A673 (cell line): Measurements from ENCODE around the gene ACTR5. TPM values are rescaled to one million over a fixed set of nuclear protein-coding genes. Genes with fewer than 3 reads are reported as not detected.

Experiments
- BruUV-seq: library from RNA; stranded (reverse); fragments of 400-500 nt; replicated peaks from 2 replicates; lab custom pipeline; 2021; lab: Mats Ljungman, UMichigan
- CTCF ChIA-PET: fragments of 300-600 bp; sonication (Branson Sonifier 250); formaldehyde crosslinking; loops from one replicate; lab custom pipeline; 2022; ENCODE audit warnings: antibody characterized with exemption; lab: Charles Lee
- POLR2A ChIA-PET: fragments of 300-600 bp; sonication (Branson Sonifier 250); formaldehyde crosslinking; loops from one replicate; lab custom pipeline; 2022; ENCODE audit warnings: antibody characterized with exemption; ENCODE audit not compliant: low non-redundant PET; lab: Charles Lee
- DNase-seq: peaks from one replicate; pipeline ENCODE4 v3.0.0-alpha.2; 2015; ENCODE audit warnings: low spot score
- H3K27ac ChIP-seq: fragments of 200-600 bp; sonication (generic); 2 replicates; pipeline ENCODE4 v1.5.1; 2016; ENCODE audit warnings: mixed run types, low read depth, mild to moderate bottlenecking, mixed read lengths, antibody characterized with exemption, low read length; ENCODE audit not compliant: poor library complexity, severe bottlenecking
- H3K27me3 ChIP-seq: fragments of 200-600 bp; sonication (generic); replicated peaks from 2 replicates; pipeline ENCODE4 v1.6.1; 2017; ENCODE audit warnings: mixed run types, low read depth, mild to moderate bottlenecking, mixed read lengths, antibody characterized with exemption, low read length; ENCODE audit not compliant: insufficient read depth, poor library complexity
- H3K36me3 ChIP-seq: fragments of 200-600 bp; sonication (generic); 2 replicates; pipeline ENCODE4 v1.6.1; 2016; ENCODE audit warnings: mixed run types, mild to moderate bottlenecking, mixed read lengths, antibody characterized with exemption, low read length; ENCODE audit not compliant: insufficient read depth, poor library complexity, severe bottlenecking
- H3K4me1 ChIP-seq: fragments of 200-600 bp; sonication (generic); 2 replicates; pipeline ENCODE4 v1.6.1; 2017; ENCODE audit warnings: mixed run types, mild to moderate bottlenecking, mixed read lengths, antibody characterized with exemption, low read length; ENCODE audit not compliant: insufficient read depth, poor library complexity, severe bottlenecking
- H3K4me3 ChIP-seq: fragments of 200-600 bp; sonication (generic); 2 replicates; pipeline ENCODE4 v1.5.1; 2016; ENCODE audit warnings: low read depth, mixed run types, mild to moderate bottlenecking, mixed read lengths, low read length; ENCODE audit not compliant: poor library complexity, severe bottlenecking
- H3K9me3 ChIP-seq: fragments of 200-600 bp; sonication (generic); 2 replicates; pipeline ENCODE4 v1.6.1; 2016; ENCODE audit warnings: mixed run types, low read depth, mild to moderate bottlenecking, mixed read lengths, antibody characterized with exemption, low read length; ENCODE audit not compliant: poor library complexity, severe bottlenecking
- CTCF ChIP-seq: fragments of 300-800, 200-600 bp; sonication (generic); conservative IDR thresholded peaks from 2 replicates; pipeline ENCODE4 v1.5.1; 2017; ENCODE audit warnings: low read depth, mild to moderate bottlenecking, antibody characterized with exemption, low read length, moderate library complexity, mixed read lengths
- EZH2 ChIP-seq: fragments of 200-600 bp; sonication (generic); IDR thresholded peaks from 2 replicates; pipeline ENCODE4 v1.6.1; 2017; ENCODE audit warnings: borderline replicate concordance, low read depth, mild to moderate bottlenecking, mixed read lengths, antibody characterized with exemption, low read length; ENCODE audit not compliant: poor library complexity, severe bottlenecking
- intact Hi-C: fragments of 100-400 bp; cut with micrococcal nuclease; formaldehyde crosslinking; loops from one replicate; pipeline ENCODE4 v1.10.0; 2022; ENCODE audit not compliant: unreplicated experiment
- total RNA-seq: library from RNA; stranded (reverse); gene quantifications from 2 replicates; pipeline ENCODE4 v1.2.3, GENCODE V29; 2021

The ACTR5 gene
- total RNA-seq, 1 experiment from 2014 or later: 11.5 TPM

- H3K27ac ChIP-seq: no peak overlapping the region
- no peak overlapping the region for H3K4me3 ChIP-seq
- H3K27me3 ChIP-seq: no peaks in the 10 kb centered on the region
- intact Hi-C loops: no loop called here
- ChIA-PET CTCF (no interaction called here), POLR2A (no interaction called here)
- H3K9me3 ChIP-seq: no peaks in the 10 kb centered on the region
- H3K36me3 ChIP-seq: no peaks in the 10 kb centered on the region
- no peaks in the 10 kb centered on the region for H3K4me1 ChIP-seq
- BruUV-seq: no TSS peak
- TF ChIP-seq EZH2 (no peak), CTCF (no peak)
- no peak for DNase-seq
Observed at GRCh38 chr20:38799203-38799602, 50.9 kb downstream of the ACTR5 start.

DNA sequence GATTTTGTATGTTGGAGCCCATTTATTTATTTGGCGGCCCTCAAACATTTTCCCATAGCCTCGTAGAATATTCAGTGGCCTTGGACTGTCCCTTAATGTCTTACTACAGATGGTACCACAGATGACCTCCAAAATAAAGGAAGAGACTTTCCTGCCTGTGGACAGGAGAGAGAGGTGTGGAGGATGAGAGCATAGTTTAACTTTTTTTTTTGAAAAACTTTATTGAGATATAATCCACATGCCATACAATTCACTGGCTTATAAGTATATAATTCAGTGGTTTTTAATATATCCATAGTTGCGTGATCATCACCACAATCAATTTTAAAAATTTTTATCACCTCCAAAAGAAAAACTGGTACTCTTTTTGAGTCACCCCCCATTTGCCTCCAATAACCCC lies 52.6 kb downstream of the ACTR5 start:
- H3K4me3 ChIP-seq: no peak overlapping the region
- intact Hi-C loops: no loop called here
- TF ChIP-seq CTCF: no peak
- TF ChIP-seq EZH2: no peak
- POLR2A ChIA-PET: no interaction called here
- DNase-seq: no peak
- CTCF ChIA-PET: no interaction called here
- no TSS peak for BruUV-seq
- no peaks in the 10 kb centered on the region for H3K9me3 ChIP-seq
- H3K27me3 ChIP-seq: peaks cover 9% of the 10 kb centered on the region
- no peaks in the 10 kb centered on the region for H3K36me3 ChIP-seq
- H3K27ac ChIP-seq: no peak overlapping the region
- peaks cover 2% of the 10 kb centered on the region for H3K4me1 ChIP-seq

DNA sequence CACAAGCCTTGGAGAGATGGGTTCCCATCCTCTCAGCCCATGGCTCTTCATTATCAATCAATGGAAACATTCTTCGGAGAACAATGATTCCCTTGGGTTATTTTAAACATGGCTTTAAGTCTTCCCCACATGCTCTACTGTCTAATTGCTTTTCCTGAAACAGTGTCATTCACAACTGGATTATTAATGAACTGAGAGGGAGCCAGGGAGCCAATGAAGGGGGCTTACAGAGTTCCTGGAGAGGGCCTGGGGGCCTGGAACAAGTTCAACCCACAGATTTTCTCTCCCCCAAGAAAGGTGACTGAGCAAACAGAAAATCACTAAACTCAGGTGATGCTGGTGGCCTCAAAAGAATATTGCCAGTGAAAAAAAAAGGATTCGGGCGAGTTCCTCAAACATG lies 56.0 kb downstream of the ACTR5 start:
- POLR2A ChIA-PET: no interaction called here
- peaks cover 6% of the 10 kb centered on the region for H3K4me1 ChIP-seq
- no peak overlapping the region for H3K4me3 ChIP-seq
- no TSS peak for BruUV-seq
- H3K27ac ChIP-seq: no peak overlapping the region
- no peaks in the 10 kb centered on the region for H3K9me3 ChIP-seq
- TF ChIP-seq CTCF: no peak
- TF ChIP-seq EZH2: no peak
- no peaks in the 10 kb centered on the region for H3K36me3 ChIP-seq
- no peak for DNase-seq
- intact Hi-C loops: no loop called here
- CTCF ChIA-PET: no interaction called here
- peaks cover 33% of the 10 kb centered on the region for H3K27me3 ChIP-seq
